ENCODE results near the gene ATL1.
"Not testable (repeated sequence)": the region's sequence is repeated elsewhere in the genome, so short reads cannot be mapped to it uniquely, and the experiment has no call there.

The ATL1 gene

GRCh38 chr14:50534997-50535396 lies 24.9 kb upstream of the ATL1 start:
- DNase-seq (ENCODE audit: low read depth), result no peak

DNA sequence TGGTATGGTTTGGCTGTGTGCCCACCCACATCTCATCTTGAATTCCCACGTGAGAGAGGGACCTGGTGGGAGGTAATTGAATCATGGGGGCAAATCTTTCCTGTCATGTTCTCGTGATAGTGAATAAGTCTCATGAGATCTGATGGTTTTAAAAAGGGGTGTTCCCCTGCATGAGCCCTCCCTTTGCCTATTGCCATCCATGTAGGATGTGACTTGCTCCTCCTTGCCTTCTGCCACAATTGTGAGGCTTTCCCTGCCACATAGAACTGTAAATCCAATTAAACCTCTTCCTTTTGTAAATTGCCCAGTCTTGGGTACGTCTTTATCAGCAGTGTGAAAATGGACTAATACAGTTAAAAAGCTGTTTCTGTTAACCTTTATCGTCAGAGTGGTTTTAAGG lies 21.9 kb upstream of the ATL1 start:
- DNase-seq (ENCODE audit: low read depth), result not testable (repeated sequence)

DNA sequence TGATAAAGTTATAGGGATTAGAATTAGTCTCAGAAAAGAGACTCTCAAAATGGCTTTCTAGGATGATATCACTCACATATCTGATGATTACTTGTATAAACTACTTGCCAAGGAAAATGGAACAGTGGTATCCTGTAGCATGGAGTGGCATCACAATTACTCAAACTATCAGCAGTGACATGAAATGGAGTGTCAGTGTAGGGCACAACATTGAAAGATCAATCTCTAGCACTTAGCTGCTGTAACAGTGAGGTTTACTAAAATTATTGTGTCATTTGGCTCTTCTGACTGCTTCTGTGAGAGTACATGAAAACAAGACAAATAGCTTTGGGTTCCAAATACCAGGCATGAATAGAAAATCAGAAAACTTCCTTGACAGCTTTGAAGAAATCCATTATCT lies 20.9 kb upstream of the ATL1 start:
- DNase-seq (ENCODE audit: low read depth), result no peak

GRCh38 chr14:50541159-50541567 lies 18.8 kb upstream of the ATL1 start:
- no peak for DNase-seq (ENCODE audit: low read depth)

- DNase-seq (ENCODE audit: low read depth), result no peak
These were observed 17.0 kb upstream of the ATL1 start for GRCh38 chr14:50542941-50543418.

DNA sequence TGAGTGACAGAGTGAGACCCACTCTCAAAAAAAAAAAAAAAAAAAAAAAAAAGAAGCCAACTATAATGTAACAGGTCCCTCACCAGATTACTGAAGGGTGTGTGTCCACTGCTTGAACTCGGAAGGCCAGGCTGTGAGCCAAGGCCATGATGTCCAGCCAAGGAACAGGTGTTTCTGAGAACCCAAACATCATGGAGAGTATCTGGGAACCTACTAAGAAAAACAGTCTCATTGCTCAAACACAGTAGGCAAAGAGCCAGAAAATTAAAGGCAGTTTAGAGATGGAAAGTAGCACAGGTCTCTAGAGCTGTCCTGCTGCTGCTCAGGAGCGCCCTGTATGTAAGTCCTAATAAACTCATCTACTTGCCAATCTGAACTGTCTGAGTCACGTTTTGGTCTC lies 15.0 kb upstream of the ATL1 start:
- no peak for DNase-seq (ENCODE audit: low read depth)

GRCh38 chr14:50545618-50546017 lies 14.3 kb upstream of the ATL1 start:
- no peak for DNase-seq (ENCODE audit: low read depth)

- no peak for DNase-seq (ENCODE audit: low read depth)
These were observed 9.7 kb upstream of the ATL1 start for GRCh38 chr14:50550294-50550693.

DNA sequence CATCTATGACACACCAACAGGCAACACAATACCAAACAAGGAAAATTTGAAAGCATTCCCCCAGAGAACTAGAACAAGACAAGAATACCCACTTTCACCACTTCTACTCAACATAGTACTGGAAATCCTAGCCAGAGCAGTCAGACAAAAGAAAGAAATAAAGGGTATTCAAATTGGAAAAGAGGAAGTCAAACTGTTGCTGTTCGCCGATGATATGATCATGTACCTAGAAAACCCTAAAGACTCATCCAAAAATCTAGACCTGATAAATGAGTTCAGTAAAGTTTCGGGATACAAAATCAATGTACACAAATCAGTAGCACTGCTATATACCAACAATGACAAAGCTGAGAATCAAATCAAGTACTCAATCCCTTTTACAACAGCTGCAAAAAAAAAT lies 8.1 kb upstream of the ATL1 start:
- DNase-seq (ENCODE audit: low read depth), result no peak

DNA sequence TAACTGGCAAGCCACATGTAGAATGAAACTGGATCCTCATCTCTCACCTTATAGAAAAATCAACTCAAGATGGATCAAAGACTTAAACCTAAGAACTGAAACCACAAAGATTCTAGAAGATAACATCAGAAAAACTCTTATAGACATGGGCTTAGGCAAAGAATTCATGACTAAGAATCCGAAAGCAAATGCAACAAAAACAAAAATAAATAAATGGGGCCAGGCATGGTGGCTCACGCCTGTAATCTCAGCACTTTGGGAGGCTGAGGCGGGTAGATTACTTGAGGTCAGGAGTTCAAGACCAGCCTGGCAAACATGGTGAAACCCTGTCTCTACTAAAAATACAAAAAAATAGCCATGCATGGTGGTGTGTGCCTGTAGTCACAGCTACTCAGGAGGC lies 7.1 kb upstream of the ATL1 start:
- DNase-seq (ENCODE audit: low read depth), result not testable (repeated sequence)

- DNase-seq (ENCODE audit: low read depth), result peak; percentile 19
These were observed 963 bp downstream of the ATL1 start for GRCh38 chr14:50560931-50561285.

GRCh38 chr14:50562841-50563240 lies 2.9 kb downstream of the ATL1 start:
- no peak for DNase-seq (ENCODE audit: low read depth)

- DNase-seq (ENCODE audit: low read depth), result no peak
These were observed 9.8 kb downstream of the ATL1 start for GRCh38 chr14:50569714-50570274.

- no peak for DNase-seq (ENCODE audit: low read depth)
These were observed 13.9 kb downstream of the ATL1 start for GRCh38 chr14:50573862-50574261.

GRCh38 chr14:50575769-50576168 lies 15.8 kb downstream of the ATL1 start:
- DNase-seq (ENCODE audit: low read depth), result no peak

DNA sequence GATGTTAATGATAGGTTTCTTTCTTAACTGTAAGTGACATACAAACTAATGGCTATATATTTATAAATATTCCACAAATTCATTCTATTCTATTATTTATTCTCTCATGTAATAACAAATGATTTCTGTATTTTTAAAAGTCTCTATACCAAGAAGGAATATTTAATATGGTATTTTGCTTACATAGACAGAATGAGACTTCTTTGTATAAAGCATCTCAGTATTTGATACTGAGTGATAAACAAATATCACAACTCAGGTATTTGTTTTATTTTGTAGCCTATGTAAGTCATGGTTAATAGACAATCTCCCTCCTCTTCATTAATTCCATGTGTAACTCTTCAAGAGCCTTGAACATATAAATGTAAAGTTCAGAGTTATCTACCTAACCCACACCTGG lies 18.0 kb downstream of the ATL1 start:
- no peak for DNase-seq (ENCODE audit: low read depth)

- DNase-seq (ENCODE audit: low read depth), result no peak
These were observed 18.5 kb downstream of the ATL1 start for GRCh38 chr14:50578433-50578832.

DNA sequence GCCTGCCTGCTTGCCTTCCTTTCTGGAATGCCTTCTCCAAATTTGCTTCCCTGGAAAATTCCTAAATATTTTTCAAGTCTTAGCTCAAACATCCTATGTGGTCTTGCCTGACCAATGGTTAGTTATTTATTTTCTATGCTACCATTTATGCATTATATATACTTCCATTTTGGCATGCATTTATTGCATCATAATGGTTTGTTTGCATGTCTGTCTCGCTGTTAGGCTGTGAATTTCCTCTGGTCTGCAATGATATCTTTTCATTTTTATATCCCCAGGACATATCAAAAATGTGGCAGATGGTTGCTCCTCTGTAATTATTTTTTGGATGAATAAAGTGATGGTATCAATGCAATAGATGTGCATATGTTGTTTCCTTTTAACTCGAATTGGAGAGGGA lies 30.5 kb downstream of the ATL1 start:
- no peak for DNase-seq (ENCODE audit: low read depth)

- DNase-seq (ENCODE audit: low read depth), result no peak
These were observed 34.8 kb downstream of the ATL1 start for GRCh38 chr14:50594577-50595316.

DNA sequence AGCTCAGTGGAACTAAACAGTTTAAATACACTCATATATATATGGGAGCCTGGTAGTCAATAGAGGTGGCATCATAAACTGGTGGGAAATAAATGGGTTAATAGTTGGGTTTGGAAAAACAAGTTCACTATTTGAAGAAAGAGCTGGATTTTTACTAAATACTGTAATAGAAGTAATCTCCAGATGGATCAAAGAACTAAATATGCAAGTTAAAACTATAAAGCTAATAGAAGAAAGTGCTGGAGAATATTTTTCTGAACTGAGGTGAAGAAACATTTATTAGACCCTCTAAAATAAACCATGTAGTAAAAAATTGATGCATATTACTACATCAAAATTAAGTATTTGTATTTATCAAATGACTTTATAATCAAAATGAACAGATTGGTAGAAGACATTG lies 38.8 kb downstream of the ATL1 start:
- DNase-seq (ENCODE audit: low read depth), result no peak

DNA sequence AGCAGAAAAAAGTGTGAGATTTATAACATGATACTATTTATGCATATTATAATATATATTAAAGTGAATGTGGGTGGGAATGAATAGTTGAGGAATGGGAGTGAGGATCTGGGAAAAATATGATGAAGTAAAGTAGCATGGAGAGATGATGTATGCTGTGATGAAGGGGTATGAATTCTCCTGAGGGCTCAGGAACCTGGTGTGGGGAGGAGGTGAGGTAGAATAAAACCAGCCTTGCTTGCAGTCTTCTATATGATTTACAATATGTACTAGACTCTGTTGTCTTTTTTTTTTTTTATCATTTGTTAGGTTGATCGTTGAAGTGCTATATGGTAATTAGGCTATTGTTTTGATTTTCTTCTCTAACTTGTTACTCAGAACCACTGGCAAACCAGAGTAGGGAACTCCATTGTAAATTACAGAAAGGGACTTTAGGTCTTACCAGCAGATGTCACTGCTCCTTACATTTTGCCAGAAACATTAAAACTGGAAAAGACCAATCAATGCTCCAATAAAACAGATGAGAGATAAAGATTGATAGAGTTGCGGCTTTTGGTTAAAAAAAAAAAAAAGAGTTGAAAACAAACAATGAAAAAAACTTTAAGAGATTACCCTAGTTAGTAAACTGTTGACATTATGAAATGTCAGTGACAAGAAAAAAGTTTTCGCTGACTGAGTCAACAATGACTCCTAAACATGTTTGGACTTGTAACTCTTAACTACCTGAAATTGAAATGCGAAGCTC lies 39.9 kb downstream of the ATL1 start:
- DNase-seq (ENCODE audit: low read depth), result no peak

DNA sequence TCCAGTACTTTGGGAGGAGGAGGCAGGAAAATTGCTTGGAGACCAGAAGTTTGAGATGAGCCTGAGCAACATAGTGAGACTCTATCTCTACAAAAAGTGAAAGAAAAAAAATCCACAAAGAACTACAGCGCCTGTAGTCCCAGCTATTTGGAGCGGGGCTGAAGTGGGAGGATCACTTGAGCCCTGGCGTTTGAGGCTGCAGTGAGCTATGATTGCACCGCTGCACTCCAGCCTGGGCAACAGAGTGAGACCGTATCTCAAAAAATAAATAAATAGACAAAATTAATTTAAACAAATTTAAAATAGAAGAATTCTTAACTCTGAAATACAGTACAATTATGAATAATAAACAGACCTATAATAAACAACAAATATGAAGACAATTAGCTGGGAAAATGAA lies 40.9 kb downstream of the ATL1 start:
- DNase-seq (ENCODE audit: low read depth), result no peak

GRCh38 chr14:50601394-50601793 lies 41.4 kb downstream of the ATL1 start:
- no peak for DNase-seq (ENCODE audit: low read depth)

Data from stimulated activated CD8-positive, alpha-beta memory T cell treated with anti-CD3 and anti-CD28 coated beads, Interleukin-7, amount 100 ng/mL, for 24 hours (primary cell).